GM23338 (cell line): ENCODE results near the gene HACE1.

Experiments
- CREB1 ChIP-seq: fragments of 250-450 bp; sonication (Bioruptor Pico); IDR thresholded peaks from 2 replicates; pipeline ENCODE4 v1.5.0; 2020; ENCODE audit warnings: low read depth, mild to moderate bottlenecking, moderate library complexity
- EZH2 ChIP-seq: fragments of 200-600 bp; sonication (generic); IDR thresholded peaks from one replicate; pipeline ENCODE4 v1.8.0; 2017; ENCODE audit warnings: antibody characterized with exemption, mild to moderate bottlenecking, low read depth; ENCODE audit not compliant: unreplicated experiment
- EZH2phosphoT487 ChIP-seq: fragments of 200-600 bp; sonication (generic); IDR thresholded peaks from one replicate; pipeline ENCODE4 v1.8.1; 2018; ENCODE audit warnings: antibody characterized with exemption; ENCODE audit not compliant: unreplicated experiment
- JUNB ChIP-seq: IDR thresholded peaks from one replicate; pipeline ENCODE4 v1.6.1; 2016; ENCODE audit warnings: antibody characterized with exemption; ENCODE audit not compliant: unreplicated experiment
- NANOG ChIP-seq: IDR thresholded peaks from 2 replicates; pipeline ENCODE4 v1.6.1; 2016; ENCODE audit warnings: antibody characterized with exemption, borderline replicate concordance
- POLR2AphosphoS5 ChIP-seq: IDR thresholded peaks from 2 replicates; pipeline ENCODE4 v1.6.1; 2016; ENCODE audit warnings: antibody characterized with exemption, low read depth
- STAT1 ChIP-seq: IDR thresholded peaks from one replicate; pipeline ENCODE4 v1.6.1; 2016; ENCODE audit warnings: antibody characterized with exemption; ENCODE audit not compliant: unreplicated experiment
- ZNF114 ChIP-seq: fragments of 250-450 bp; sonication (Bioruptor Pico); IDR thresholded peaks from 2 replicates; pipeline ENCODE4 v1.5.0; 2020; ENCODE audit warnings: mild to moderate bottlenecking, moderate library complexity
- TF ChIP-seq, protein P1 (sequence below), 2 experiments: fragments of 200-600 bp in 1 of 2; sonication (generic) in 1 of 2; conservative IDR thresholded peaks; 2 replicates each; pipeline versions ENCODE4 v1.5.1 to v1.6.1; 2016 to 2017; ENCODE audit warnings: antibody characterized with exemption in 2 of 2, low read depth in 2 of 2, mild to moderate bottlenecking in 2 of 2, moderate library complexity in 1 of 2
- TF ChIP-seq, protein P2 (sequence below): IDR thresholded peaks from one replicate; pipeline ENCODE4 v1.6.1; 2018; ENCODE audit warnings: antibody characterized with exemption; ENCODE audit not compliant: unreplicated experiment
- TF ChIP-seq, protein P3 (sequence below): IDR thresholded peaks from 2 replicates; pipeline ENCODE4 v1.6.1; 2016; ENCODE audit warnings: antibody characterized with exemption
- TF ChIP-seq, protein P4 (sequence below): fragments of 250-450 bp; sonication (Bioruptor Pico); IDR thresholded peaks from 2 replicates; pipeline ENCODE4 v1.5.0; 2020; ENCODE audit warnings: mild to moderate bottlenecking, moderate library complexity

DNA sequence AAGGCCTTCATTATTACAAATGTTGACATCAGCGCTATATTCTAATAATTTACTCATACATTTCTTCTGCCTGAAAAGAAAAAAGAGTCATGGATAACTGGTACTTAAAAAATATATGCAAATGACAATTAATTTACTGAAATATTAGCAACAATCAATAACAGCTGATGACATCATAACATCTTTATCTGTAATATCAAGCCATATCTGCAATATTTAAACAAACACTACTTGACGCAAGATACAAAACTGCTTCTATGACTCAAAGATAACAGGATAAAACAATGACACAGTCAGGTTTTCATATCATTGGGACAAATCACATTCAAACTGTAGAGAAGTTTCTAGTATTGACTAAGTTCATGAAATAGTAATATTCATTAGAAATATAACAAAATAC is 16.5 kb downstream of the HACE1 start:
- TF ChIP-seq, protein P1, sequence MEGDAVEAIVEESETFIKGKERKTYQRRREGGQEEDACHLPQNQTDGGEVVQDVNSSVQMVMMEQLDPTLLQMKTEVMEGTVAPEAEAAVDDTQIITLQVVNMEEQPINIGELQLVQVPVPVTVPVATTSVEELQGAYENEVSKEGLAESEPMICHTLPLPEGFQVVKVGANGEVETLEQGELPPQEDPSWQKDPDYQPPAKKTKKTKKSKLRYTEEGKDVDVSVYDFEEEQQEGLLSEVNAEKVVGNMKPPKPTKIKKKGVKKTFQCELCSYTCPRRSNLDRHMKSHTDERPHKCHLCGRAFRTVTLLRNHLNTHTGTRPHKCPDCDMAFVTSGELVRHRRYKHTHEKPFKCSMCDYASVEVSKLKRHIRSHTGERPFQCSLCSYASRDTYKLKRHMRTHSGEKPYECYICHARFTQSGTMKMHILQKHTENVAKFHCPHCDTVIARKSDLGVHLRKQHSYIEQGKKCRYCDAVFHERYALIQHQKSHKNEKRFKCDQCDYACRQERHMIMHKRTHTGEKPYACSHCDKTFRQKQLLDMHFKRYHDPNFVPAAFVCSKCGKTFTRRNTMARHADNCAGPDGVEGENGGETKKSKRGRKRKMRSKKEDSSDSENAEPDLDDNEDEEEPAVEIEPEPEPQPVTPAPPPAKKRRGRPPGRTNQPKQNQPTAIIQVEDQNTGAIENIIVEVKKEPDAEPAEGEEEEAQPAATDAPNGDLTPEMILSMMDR (conservative IDR thresholded peaks at IDR 0.05; ENCODE audit: low read depth in 2 of 2) = no peak
- TF ChIP-seq POLR2AphosphoS5 = no peak
- TF ChIP-seq STAT1 = no peak
- no peak for TF ChIP-seq EZH2phosphoT487
- TF ChIP-seq EZH2 = no peak
- TF ChIP-seq, protein P2, sequence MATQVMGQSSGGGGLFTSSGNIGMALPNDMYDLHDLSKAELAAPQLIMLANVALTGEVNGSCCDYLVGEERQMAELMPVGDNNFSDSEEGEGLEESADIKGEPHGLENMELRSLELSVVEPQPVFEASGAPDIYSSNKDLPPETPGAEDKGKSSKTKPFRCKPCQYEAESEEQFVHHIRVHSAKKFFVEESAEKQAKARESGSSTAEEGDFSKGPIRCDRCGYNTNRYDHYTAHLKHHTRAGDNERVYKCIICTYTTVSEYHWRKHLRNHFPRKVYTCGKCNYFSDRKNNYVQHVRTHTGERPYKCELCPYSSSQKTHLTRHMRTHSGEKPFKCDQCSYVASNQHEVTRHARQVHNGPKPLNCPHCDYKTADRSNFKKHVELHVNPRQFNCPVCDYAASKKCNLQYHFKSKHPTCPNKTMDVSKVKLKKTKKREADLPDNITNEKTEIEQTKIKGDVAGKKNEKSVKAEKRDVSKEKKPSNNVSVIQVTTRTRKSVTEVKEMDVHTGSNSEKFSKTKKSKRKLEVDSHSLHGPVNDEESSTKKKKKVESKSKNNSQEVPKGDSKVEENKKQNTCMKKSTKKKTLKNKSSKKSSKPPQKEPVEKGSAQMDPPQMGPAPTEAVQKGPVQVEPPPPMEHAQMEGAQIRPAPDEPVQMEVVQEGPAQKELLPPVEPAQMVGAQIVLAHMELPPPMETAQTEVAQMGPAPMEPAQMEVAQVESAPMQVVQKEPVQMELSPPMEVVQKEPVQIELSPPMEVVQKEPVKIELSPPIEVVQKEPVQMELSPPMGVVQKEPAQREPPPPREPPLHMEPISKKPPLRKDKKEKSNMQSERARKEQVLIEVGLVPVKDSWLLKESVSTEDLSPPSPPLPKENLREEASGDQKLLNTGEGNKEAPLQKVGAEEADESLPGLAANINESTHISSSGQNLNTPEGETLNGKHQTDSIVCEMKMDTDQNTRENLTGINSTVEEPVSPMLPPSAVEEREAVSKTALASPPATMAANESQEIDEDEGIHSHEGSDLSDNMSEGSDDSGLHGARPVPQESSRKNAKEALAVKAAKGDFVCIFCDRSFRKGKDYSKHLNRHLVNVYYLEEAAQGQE = no peak
- TF ChIP-seq JUNB = no peak
- TF ChIP-seq, protein P3, sequence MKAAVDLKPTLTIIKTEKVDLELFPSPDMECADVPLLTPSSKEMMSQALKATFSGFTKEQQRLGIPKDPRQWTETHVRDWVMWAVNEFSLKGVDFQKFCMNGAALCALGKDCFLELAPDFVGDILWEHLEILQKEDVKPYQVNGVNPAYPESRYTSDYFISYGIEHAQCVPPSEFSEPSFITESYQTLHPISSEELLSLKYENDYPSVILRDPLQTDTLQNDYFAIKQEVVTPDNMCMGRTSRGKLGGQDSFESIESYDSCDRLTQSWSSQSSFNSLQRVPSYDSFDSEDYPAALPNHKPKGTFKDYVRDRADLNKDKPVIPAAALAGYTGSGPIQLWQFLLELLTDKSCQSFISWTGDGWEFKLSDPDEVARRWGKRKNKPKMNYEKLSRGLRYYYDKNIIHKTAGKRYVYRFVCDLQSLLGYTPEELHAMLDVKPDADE = no peak
- TF ChIP-seq NANOG = no peak
- TF ChIP-seq CREB1 (CRISPR knock-in tag) = no peak
- no peak for TF ChIP-seq ZNF114 (CRISPR knock-in tag)
- TF ChIP-seq, protein P4, sequence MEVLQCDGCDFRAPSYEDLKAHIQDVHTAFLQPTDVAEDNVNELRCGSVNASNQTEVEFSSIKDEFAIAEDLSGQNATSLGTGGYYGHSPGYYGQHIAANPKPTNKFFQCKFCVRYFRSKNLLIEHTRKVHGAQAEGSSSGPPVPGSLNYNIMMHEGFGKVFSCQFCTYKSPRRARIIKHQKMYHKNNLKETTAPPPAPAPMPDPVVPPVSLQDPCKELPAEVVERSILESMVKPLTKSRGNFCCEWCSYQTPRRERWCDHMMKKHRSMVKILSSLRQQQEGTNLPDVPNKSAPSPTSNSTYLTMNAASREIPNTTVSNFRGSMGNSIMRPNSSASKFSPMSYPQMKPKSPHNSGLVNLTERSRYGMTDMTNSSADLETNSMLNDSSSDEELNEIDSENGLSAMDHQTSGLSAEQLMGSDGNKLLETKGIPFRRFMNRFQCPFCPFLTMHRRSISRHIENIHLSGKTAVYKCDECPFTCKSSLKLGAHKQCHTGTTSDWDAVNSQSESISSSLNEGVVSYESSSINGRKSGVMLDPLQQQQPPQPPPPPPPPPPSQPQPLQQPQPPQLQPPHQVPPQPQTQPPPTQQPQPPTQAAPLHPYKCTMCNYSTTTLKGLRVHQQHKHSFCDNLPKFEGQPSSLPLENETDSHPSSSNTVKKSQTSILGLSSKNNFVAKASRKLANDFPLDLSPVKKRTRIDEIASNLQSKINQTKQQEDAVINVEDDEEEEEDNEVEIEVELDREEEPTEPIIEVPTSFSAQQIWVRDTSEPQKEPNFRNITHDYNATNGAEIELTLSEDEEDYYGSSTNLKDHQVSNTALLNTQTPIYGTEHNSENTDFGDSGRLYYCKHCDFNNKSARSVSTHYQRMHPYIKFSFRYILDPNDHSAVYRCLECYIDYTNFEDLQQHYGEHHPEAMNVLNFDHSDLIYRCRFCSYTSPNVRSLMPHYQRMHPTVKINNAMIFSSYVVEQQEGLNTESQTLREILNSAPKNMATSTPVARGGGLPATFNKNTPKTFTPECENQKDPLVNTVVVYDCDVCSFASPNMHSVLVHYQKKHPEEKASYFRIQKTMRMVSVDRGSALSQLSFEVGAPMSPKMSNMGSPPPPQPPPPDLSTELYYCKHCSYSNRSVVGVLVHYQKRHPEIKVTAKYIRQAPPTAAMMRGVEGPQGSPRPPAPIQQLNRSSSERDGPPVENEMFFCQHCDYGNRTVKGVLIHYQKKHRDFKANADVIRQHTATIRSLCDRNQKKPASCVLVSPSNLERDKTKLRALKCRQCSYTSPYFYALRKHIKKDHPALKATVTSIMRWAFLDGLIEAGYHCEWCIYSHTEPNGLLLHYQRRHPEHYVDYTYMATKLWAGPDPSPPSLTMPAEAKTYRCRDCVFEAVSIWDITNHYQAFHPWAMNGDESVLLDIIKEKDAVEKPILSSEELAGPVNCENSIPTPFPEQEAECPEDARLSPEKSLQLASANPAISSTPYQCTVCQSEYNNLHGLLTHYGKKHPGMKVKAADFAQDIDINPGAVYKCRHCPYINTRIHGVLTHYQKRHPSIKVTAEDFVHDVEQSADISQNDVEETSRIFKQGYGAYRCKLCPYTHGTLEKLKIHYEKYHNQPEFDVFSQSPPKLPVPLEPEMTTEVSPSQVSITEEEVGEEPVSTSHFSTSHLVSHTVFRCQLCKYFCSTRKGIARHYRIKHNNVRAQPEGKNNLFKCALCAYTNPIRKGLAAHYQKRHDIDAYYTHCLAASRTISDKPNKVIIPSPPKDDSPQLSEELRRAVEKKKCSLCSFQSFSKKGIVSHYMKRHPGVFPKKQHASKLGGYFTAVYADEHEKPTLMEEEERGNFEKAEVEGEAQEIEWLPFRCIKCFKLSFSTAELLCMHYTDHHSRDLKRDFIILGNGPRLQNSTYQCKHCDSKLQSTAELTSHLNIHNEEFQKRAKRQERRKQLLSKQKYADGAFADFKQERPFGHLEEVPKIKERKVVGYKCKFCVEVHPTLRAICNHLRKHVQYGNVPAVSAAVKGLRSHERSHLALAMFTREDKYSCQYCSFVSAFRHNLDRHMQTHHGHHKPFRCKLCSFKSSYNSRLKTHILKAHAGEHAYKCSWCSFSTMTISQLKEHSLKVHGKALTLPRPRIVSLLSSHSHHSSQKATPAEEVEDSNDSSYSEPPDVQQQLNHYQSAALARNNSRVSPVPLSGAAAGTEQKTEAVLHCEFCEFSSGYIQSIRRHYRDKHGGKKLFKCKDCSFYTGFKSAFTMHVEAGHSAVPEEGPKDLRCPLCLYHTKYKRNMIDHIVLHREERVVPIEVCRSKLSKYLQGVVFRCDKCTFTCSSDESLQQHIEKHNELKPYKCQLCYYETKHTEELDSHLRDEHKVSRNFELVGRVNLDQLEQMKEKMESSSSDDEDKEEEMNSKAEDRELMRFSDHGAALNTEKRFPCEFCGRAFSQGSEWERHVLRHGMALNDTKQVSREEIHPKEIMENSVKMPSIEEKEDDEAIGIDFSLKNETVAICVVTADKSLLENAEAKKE (CRISPR knock-in tag) = no peak
